HCT116 (cell line): ENCODE measurements around the gene TANC1.

Experiments
- EZH2 ChIP-seq: fragments of 200-600 bp; sonication (generic); IDR thresholded peaks from 2 replicates; pipeline ENCODE4 v1.6.1; 2017; ENCODE audit warnings: antibody characterized with exemption, mixed run types
- EZH2phosphoT487 ChIP-seq: fragments of 200-600 bp; IDR thresholded peaks from 2 replicates; pipeline ENCODE4 v1.6.1; 2018; ENCODE audit warnings: antibody characterized with exemption, borderline replicate concordance
- POLR2A ChIP-seq: IDR thresholded peaks from 2 replicates; pipeline ENCODE4 v1.7.0; 2011; ENCODE audit warnings: borderline replicate concordance; ENCODE audit not compliant: insufficient read depth, insufficient read length; ENCODE audit errors: extremely low read depth
- POLR2AphosphoS5 ChIP-seq: IDR thresholded peaks from 2 replicates; pipeline ENCODE4 v1.6.1; 2011; ENCODE audit warnings: mild to moderate bottlenecking, low read depth, low read length, moderate library complexity
- SRF ChIP-seq: IDR thresholded peaks from 2 replicates; pipeline ENCODE4 v1.6.1; 2012; ENCODE audit warnings: low read depth
- TCF7L2 ChIP-seq: IDR thresholded peaks from 2 replicates; pipeline ENCODE4 v1.7.0; 2011; ENCODE audit warnings: borderline replicate concordance, inconsistent platforms; ENCODE audit not compliant: insufficient read depth, insufficient read length; ENCODE audit errors: extremely low read depth
- TF ChIP-seq, protein P1 (sequence below), 3 experiments: fragments of 200-600 bp in 1 of 3; sonication (generic) in 1 of 3; IDR thresholded peaks in 2 of 3; conservative IDR thresholded peaks in 1 of 3; 2 replicates each; pipeline ENCODE4 v1.5.1; 2012 to 2017; ENCODE audit warnings: low read depth in 2 of 3, low read length in 2 of 3, antibody characterized with exemption in 1 of 3, borderline replicate concordance in 1 of 3, control low read depth in 1 of 3, mild to moderate bottlenecking in 1 of 3, mixed read lengths in 1 of 3, mixed run types in 1 of 3, moderate library complexity in 1 of 3; ENCODE audit not compliant: insufficient read depth in 1 of 3

DNA sequence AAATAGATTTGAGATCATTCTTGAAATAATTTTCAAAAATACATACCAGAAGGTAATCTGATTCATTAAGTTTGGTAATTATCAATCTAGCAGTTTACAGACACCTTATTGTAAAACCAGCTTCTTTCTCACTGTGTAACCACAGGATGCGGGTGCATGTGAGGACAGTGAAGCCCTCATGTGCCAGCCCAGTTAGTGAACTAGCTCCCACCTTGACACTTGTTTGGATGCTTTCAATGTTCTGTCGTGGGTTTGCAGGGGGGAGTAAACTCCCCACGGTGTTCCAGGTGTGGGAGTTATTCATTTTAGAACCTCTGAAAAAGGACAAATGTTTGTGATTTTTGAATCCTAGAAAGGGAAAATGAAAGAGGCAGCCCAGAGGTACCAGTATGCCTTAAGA is 259.0 kb downstream of the TANC1 start:
- no peak for TF ChIP-seq POLR2A
- TF ChIP-seq POLR2AphosphoS5: no peak
- TF ChIP-seq TCF7L2: no peak
- TF ChIP-seq SRF: no peak
- TF ChIP-seq EZH2phosphoT487: no peak
- TF ChIP-seq, protein P1, sequence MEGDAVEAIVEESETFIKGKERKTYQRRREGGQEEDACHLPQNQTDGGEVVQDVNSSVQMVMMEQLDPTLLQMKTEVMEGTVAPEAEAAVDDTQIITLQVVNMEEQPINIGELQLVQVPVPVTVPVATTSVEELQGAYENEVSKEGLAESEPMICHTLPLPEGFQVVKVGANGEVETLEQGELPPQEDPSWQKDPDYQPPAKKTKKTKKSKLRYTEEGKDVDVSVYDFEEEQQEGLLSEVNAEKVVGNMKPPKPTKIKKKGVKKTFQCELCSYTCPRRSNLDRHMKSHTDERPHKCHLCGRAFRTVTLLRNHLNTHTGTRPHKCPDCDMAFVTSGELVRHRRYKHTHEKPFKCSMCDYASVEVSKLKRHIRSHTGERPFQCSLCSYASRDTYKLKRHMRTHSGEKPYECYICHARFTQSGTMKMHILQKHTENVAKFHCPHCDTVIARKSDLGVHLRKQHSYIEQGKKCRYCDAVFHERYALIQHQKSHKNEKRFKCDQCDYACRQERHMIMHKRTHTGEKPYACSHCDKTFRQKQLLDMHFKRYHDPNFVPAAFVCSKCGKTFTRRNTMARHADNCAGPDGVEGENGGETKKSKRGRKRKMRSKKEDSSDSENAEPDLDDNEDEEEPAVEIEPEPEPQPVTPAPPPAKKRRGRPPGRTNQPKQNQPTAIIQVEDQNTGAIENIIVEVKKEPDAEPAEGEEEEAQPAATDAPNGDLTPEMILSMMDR (IDR thresholded peaks at IDR 0.05 in 2 of 3, conservative IDR thresholded peaks at IDR 0.05 in 1 of 3; ENCODE audit: borderline replicate concordance in 1 of 3, insufficient read depth in 1 of 3, low read depth in 2 of 3, low read length in 2 of 3): no peak
- no peak for TF ChIP-seq EZH2
